HCT116 (cell line): ENCODE measurements around the gene NFX1. TPM values are rescaled to one million over a fixed set of nuclear protein-coding genes. Genes with fewer than 3 reads are reported as not detected.

ENCODE experiments used
- ATAC-seq: fragments of 200-7000 bp; cut with Tn5 transposase; 2 replicates; pipeline ENCODE4 v1.9.1; 2020; ENCODE audit warnings: mild to moderate bottlenecking, moderate library complexity
- BruUV-seq: library from RNA; stranded (reverse); fragments of 400-500 nt; replicated peaks from 2 replicates; lab custom pipeline; 2021; lab: Mats Ljungman, UMichigan
- CTCF ChIA-PET: fragments of 300-600 bp; sonication (Branson Sonifier 250); formaldehyde crosslinking; loops from one replicate; lab custom pipeline; 2021; ENCODE audit warnings: antibody characterized with exemption; lab: Charles Lee
- POLR2A ChIA-PET: fragments of 300-600, 350-600 bp; sonication (Branson Sonifier 250); formaldehyde crosslinking; loops from one replicate; lab custom pipeline; 2021; ENCODE audit warnings: antibody characterized with exemption; lab: Charles Lee
- RAD21 ChIA-PET, 2 experiments: fragments of 300-600 bp; sonication (Branson Sonifier 250); formaldehyde crosslinking; loops; one replicate each; lab custom pipeline; 2023; ENCODE audit warnings: low total read pairs in 2 of 2; ENCODE audit not compliant: uncharacterized antibody in 2 of 2, unreplicated experiment in 2 of 2, low non-redundant PET in 1 of 2; lab: Charles Lee
- DNase-seq: peaks from one replicate; pipeline ENCODE4 v3.0.0-alpha.2; 2010; ENCODE audit warnings: low read depth, low spot score
- H2AFZ ChIP-seq: fragments of 200-600 bp; shearing (Covaris generic), sonication (generic); 2 replicates; pipeline ENCODE4 v1.6.1; 2017; ENCODE audit warnings: low read depth, mixed run types, mixed read lengths, antibody characterized with exemption, low read length; ENCODE audit not compliant: poor library complexity, severe bottlenecking
- H3K27ac ChIP-seq: 2 replicates; pipeline ENCODE4 v1.5.1; 2012; ENCODE audit warnings: low read depth, low read length
- H3K27me3 ChIP-seq: fragments of 200-600 bp; sonication (generic); 2 replicates; pipeline ENCODE4 v1.6.1; 2016; ENCODE audit warnings: mixed run types, low read length, mixed read lengths; ENCODE audit not compliant: insufficient read depth
- H3K36me3 ChIP-seq, 2 experiments: fragments of 200-500 bp in 1 of 2; fragments of 200-600 bp in 1 of 2; sonication (Bioruptor generic) in 1 of 2; sonication (generic) in 1 of 2; 2 replicates each; pipeline versions ENCODE4 v1.5.1 to v1.6.1; 2014 to 2016; ENCODE audit warnings: low read length in 2 of 2, inconsistent platforms in 1 of 2, mixed read lengths in 1 of 2, mixed run types in 1 of 2; ENCODE audit not compliant: insufficient read depth in 2 of 2, control insufficient read depth in 1 of 2
- H3K4me1 ChIP-seq, 2 experiments: fragments of 200-600 bp in 1 of 2; sonication (generic) in 1 of 2; 2 replicates each; pipeline versions ENCODE4 v1.5.1 to v1.6.1; 2012 to 2017; ENCODE audit warnings: low read length in 2 of 2, inconsistent platforms in 1 of 2, mild to moderate bottlenecking in 1 of 2, mixed read lengths in 1 of 2, mixed run types in 1 of 2, moderate library complexity in 1 of 2; ENCODE audit not compliant: insufficient read depth in 2 of 2, control insufficient read depth in 1 of 2
- H3K4me2 ChIP-seq: fragments of 200-600 bp; sonication (generic); 2 replicates; pipeline ENCODE4 v1.6.1; 2017; ENCODE audit warnings: mixed run types, low read length, mixed read lengths
- H3K4me3 ChIP-seq, 2 experiments: fragments of 200-600 bp in 1 of 2; sonication (generic) in 1 of 2; replicated peaks in 1 of 2; 2 replicates each; pipeline ENCODE4 v1.5.1; 2011 to 2016; ENCODE audit warnings: low read length in 2 of 2, control low read depth in 1 of 2, low read depth in 1 of 2, mild to moderate bottlenecking in 1 of 2, mixed read lengths in 1 of 2, mixed run types in 1 of 2
- H3K79me2 ChIP-seq: fragments of 200-600 bp; sonication (generic); 2 replicates; pipeline ENCODE4 v1.6.1; 2017; ENCODE audit warnings: mild to moderate bottlenecking, mixed run types, low read length, moderate library complexity, mixed read lengths; ENCODE audit not compliant: insufficient read depth
- H3K9ac ChIP-seq: fragments of 200-600 bp; sonication (generic); 2 replicates; pipeline ENCODE4 v1.6.1; 2016; ENCODE audit warnings: low read length, mixed read lengths
- H3K9me2 ChIP-seq: fragments of 200-600 bp; sonication (generic), shearing (Covaris generic); 2 replicates; pipeline ENCODE4 v1.6.1; 2017; ENCODE audit warnings: mixed run types, mild to moderate bottlenecking, moderate library complexity; ENCODE audit not compliant: insufficient read depth
- H3K9me3 ChIP-seq, 2 experiments: fragments of 200-500 bp in 1 of 2; fragments of 200-600 bp in 1 of 2; sonication (Bioruptor generic) in 1 of 2; sonication (generic) in 1 of 2; 2 replicates each; pipeline ENCODE4 v1.6.1; 2014 to 2017; ENCODE audit warnings: low read length in 2 of 2, mixed read lengths in 2 of 2, inconsistent platforms in 1 of 2, low read depth in 1 of 2, mild to moderate bottlenecking in 1 of 2, mixed run types in 1 of 2, moderate library complexity in 1 of 2; ENCODE audit not compliant: control insufficient read depth in 1 of 2, insufficient read depth in 1 of 2
- H4K20me1 ChIP-seq: fragments of 200-600 bp; sonication (generic), shearing (Covaris generic); 2 replicates; pipeline ENCODE4 v1.6.1; 2017; ENCODE audit warnings: mixed run types, mild to moderate bottlenecking, moderate library complexity; ENCODE audit not compliant: insufficient read depth
- ATF3 ChIP-seq: IDR thresholded peaks from 2 replicates; pipeline ENCODE4 v1.6.1; 2012
- CBX3 ChIP-seq: IDR thresholded peaks from 2 replicates; pipeline ENCODE4 v1.6.1; 2012; ENCODE audit warnings: low read depth
- CTCF ChIP-seq, 3 experiments: fragments of 200-600 bp in 1 of 3; sonication (generic) in 1 of 3; IDR thresholded peaks in 2 of 3; conservative IDR thresholded peaks in 1 of 3; 2 replicates each; pipeline ENCODE4 v1.5.1; 2012 to 2017; ENCODE audit warnings: low read depth in 2 of 3, low read length in 2 of 3, antibody characterized with exemption in 1 of 3, borderline replicate concordance in 1 of 3, control low read depth in 1 of 3, mild to moderate bottlenecking in 1 of 3, mixed read lengths in 1 of 3, mixed run types in 1 of 3, moderate library complexity in 1 of 3; ENCODE audit not compliant: insufficient read depth in 1 of 3
- FOSL1 ChIP-seq: IDR thresholded peaks from 2 replicates; pipeline ENCODE4 v1.6.1; 2012; ENCODE audit warnings: low read depth
- POLR2A ChIP-seq: IDR thresholded peaks from 2 replicates; pipeline ENCODE4 v1.7.0; 2011; ENCODE audit warnings: borderline replicate concordance; ENCODE audit not compliant: insufficient read depth, insufficient read length; ENCODE audit errors: extremely low read depth
- SIN3A ChIP-seq: IDR thresholded peaks from 2 replicates; pipeline ENCODE4 v1.6.1; 2012; ENCODE audit warnings: low read depth
- SP1 ChIP-seq: IDR thresholded peaks from 2 replicates; pipeline ENCODE4 v1.6.1; 2012; ENCODE audit warnings: low read depth
- SRF ChIP-seq: IDR thresholded peaks from 2 replicates; pipeline ENCODE4 v1.6.1; 2012; ENCODE audit warnings: low read depth
- TCF7L2 ChIP-seq: IDR thresholded peaks from 2 replicates; pipeline ENCODE4 v1.7.0; 2011; ENCODE audit warnings: borderline replicate concordance, inconsistent platforms; ENCODE audit not compliant: insufficient read depth, insufficient read length; ENCODE audit errors: extremely low read depth
- intact Hi-C: fragments of 100-400 bp; cut with micrococcal nuclease; formaldehyde crosslinking; loops from 2 replicates; pipeline ENCODE4 v1.10.0; 2022
- total RNA-seq: library from RNA; stranded (reverse); gene quantifications from one replicate; pipeline ENCODE4 v1.2.1, GENCODE V29; 2021; ENCODE audit not compliant: unreplicated experiment
- TF ChIP-seq, protein P1 (sequence below): IDR thresholded peaks from 2 replicates; pipeline ENCODE4 v1.6.1; 2012; ENCODE audit warnings: low read depth
- TF ChIP-seq, protein P2 (sequence below): IDR thresholded peaks from 2 replicates; pipeline ENCODE4 v1.6.1; 2012
- TF ChIP-seq, protein P3 (sequence below): IDR thresholded peaks from 2 replicates; pipeline ENCODE4 v1.6.1; 2011; ENCODE audit warnings: mild to moderate bottlenecking, low read length, moderate library complexity; ENCODE audit not compliant: insufficient replicate concordance; ENCODE audit errors: extremely low read depth

NFX1 gene
- total RNA-seq, 1 experiment from 2014 or later: 31.7 TPM

DNA sequence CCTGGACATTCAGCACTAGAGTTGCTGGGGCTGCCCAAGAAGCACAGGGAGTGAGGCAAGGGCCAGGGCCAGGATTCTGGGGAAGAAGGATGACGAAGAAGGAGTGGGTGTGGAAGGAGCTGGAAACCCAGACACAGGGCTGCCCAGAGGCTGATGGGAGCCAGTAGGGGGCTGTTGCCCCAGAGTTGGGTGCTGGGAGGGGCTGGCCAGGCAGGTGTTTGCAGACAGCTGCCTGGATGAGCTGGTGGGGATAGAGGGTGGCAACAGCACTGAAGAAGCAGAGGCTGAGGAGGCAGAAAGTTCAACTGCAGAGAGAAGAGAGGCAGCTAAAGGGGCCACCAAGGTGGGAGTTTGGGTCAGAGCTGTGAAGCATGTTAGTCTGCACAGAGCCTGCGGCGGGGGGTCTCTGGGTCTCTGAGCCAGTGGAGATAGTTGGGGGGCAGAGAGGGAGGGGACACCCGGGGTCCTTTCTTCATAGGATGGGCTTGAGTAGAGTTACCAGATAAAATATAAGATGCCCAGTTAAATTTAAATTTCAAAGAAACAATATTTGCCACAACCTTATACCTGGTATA lies 114.6 kb downstream of the NFX1 start (continued):
- TF ChIP-seq CTCF (IDR thresholded peaks at IDR 0.05 in 2 of 3, conservative IDR thresholded peaks at IDR 0.05 in 1 of 3; ENCODE audit: borderline replicate concordance in 1 of 3, insufficient read depth in 1 of 3, low read depth in 2 of 3, low read length in 2 of 3): no peak
- no peak for TF ChIP-seq SIN3A
- TF ChIP-seq POLR2A: no peak
- TF ChIP-seq, protein P1, sequence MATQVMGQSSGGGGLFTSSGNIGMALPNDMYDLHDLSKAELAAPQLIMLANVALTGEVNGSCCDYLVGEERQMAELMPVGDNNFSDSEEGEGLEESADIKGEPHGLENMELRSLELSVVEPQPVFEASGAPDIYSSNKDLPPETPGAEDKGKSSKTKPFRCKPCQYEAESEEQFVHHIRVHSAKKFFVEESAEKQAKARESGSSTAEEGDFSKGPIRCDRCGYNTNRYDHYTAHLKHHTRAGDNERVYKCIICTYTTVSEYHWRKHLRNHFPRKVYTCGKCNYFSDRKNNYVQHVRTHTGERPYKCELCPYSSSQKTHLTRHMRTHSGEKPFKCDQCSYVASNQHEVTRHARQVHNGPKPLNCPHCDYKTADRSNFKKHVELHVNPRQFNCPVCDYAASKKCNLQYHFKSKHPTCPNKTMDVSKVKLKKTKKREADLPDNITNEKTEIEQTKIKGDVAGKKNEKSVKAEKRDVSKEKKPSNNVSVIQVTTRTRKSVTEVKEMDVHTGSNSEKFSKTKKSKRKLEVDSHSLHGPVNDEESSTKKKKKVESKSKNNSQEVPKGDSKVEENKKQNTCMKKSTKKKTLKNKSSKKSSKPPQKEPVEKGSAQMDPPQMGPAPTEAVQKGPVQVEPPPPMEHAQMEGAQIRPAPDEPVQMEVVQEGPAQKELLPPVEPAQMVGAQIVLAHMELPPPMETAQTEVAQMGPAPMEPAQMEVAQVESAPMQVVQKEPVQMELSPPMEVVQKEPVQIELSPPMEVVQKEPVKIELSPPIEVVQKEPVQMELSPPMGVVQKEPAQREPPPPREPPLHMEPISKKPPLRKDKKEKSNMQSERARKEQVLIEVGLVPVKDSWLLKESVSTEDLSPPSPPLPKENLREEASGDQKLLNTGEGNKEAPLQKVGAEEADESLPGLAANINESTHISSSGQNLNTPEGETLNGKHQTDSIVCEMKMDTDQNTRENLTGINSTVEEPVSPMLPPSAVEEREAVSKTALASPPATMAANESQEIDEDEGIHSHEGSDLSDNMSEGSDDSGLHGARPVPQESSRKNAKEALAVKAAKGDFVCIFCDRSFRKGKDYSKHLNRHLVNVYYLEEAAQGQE: no peak
- TF ChIP-seq TCF7L2: no peak
- TF ChIP-seq, protein P2, sequence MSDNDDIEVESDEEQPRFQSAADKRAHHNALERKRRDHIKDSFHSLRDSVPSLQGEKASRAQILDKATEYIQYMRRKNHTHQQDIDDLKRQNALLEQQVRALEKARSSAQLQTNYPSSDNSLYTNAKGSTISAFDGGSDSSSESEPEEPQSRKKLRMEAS: no peak
- TF ChIP-seq FOSL1: no peak
- TF ChIP-seq SRF: no peak

GRCh38 chr9:33407061-33407460 lies 116.7 kb downstream of the NFX1 start:
- no peaks in the 10 kb centered on the region for H3K27me3 ChIP-seq
- no peaks in the 10 kb centered on the region for H3K9me2 ChIP-seq
- ChIA-PET POLR2A (interaction anchor here (1.3 kb wide), 1 partner anchor 67 kb away, joined by 3 read pairs; the partner anchor contains the start of gene NOL6), CTCF (no interaction called here), RAD21 (no interaction called here)
- DNase-seq (no peak), ATAC-seq (no peak)
- no peaks in the 10 kb centered on the region for H3K36me3 ChIP-seq
- no peaks in the 10 kb centered on the region for H3K79me2 ChIP-seq
- no TSS peak for BruUV-seq
- no peaks in the 10 kb centered on the region for H4K20me1 ChIP-seq
- H2AFZ ChIP-seq: no peak overlapping the region
- intact Hi-C loops: no loop called here
- H3K27ac ChIP-seq: no peak overlapping the region
- H3K4me1 ChIP-seq: peaks cover 0 to 3% of the 10 kb centered on the region in 2 experiments; a peak in 1 of 4 replicates
- H3K9me3 ChIP-seq: no peaks in the 10 kb centered on the region
- no peak overlapping the region for H3K4me2 ChIP-seq
- no peak overlapping the region for H3K4me3 ChIP-seq
- H3K9ac ChIP-seq: no peak overlapping the region
- TF ChIP-seq TCF7L2 (no peak), ATF3 (no peak), CBX3 (no peak), CTCF (IDR thresholded peaks at IDR 0.05 in 2 of 3, conservative IDR thresholded peaks at IDR 0.05 in 1 of 3; ENCODE audit: borderline replicate concordance in 1 of 3, insufficient read depth in 1 of 3, low read depth in 2 of 3, low read length in 2 of 3) (no peak), SP1 (no peak), SRF (no peak), FOSL1 (no peak)
- TF ChIP-seq, protein P2: no peak
- TF ChIP-seq, protein P3, sequence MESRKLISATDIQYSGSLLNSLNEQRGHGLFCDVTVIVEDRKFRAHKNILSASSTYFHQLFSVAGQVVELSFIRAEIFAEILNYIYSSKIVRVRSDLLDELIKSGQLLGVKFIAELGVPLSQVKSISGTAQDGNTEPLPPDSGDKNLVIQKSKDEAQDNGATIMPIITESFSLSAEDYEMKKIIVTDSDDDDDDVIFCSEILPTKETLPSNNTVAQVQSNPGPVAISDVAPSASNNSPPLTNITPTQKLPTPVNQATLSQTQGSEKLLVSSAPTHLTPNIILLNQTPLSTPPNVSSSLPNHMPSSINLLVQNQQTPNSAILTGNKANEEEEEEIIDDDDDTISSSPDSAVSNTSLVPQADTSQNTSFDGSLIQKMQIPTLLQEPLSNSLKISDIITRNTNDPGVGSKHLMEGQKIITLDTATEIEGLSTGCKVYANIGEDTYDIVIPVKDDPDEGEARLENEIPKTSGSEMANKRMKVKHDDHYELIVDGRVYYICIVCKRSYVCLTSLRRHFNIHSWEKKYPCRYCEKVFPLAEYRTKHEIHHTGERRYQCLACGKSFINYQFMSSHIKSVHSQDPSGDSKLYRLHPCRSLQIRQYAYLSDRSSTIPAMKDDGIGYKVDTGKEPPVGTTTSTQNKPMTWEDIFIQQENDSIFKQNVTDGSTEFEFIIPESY: no peak
